ENCODE data around the gene TMEM266. TPM values are rescaled to one million over a fixed set of nuclear protein-coding genes. Genes with fewer than 3 reads are reported as not detected.

The TMEM266 gene
- total RNA-seq, 4 donors from 2014 or later: 0.19 to 0.72 (median 0.38) TPM; not detected in 1

GRCh38 chr15:76109046-76109445 is 49.3 kb downstream of the TMEM266 start:
- no peak for TF ChIP-seq CTCF (IDR thresholded peaks at IDR 0.05)
- ATAC-seq (ENCODE audit: low FRiP score) (no peak), DNase-seq (ENCODE audit: low spot score) (no peak)

- ATAC-seq (ENCODE audit: low FRiP score): no peak
- TF ChIP-seq CTCF (IDR thresholded peaks at IDR 0.05): no peak
- DNase-seq (ENCODE audit: low spot score): no peak
These were observed 54.8 kb downstream of the TMEM266 start for GRCh38 chr15:76114561-76114960.

GRCh38 chr15:76116138-76116885 is 56.5 kb downstream of the TMEM266 start:
- no peak for ATAC-seq (ENCODE audit: low FRiP score)
- DNase-seq (ENCODE audit: low spot score): no peak
- no peak for TF ChIP-seq CTCF (IDR thresholded peaks at IDR 0.05)

GRCh38 chr15:76117181-76117580 is 57.4 kb downstream of the TMEM266 start:
- DNase-seq (ENCODE audit: low spot score): no peak
- TF ChIP-seq CTCF (IDR thresholded peaks at IDR 0.05): no peak
- no peak for ATAC-seq (ENCODE audit: low FRiP score)

- DNase-seq (ENCODE audit: low spot score) (no peak), ATAC-seq (ENCODE audit: low FRiP score) (no peak)
These were observed 59.0 kb downstream of the TMEM266 start for GRCh38 chr15:76118767-76119166.

GRCh38 chr15:76123031-76123430 is 63.2 kb downstream of the TMEM266 start:
- no peak for TF ChIP-seq CTCF (IDR thresholded peaks at IDR 0.05)
- ATAC-seq (ENCODE audit: low FRiP score) (no peak), DNase-seq (ENCODE audit: low spot score) (no peak)

More at GRCh38 chr15:76118767-76119166, 59.0 kb downstream of the TMEM266 start:
- TF ChIP-seq CTCF (IDR thresholded peaks at IDR 0.05): no peak

- ATAC-seq (ENCODE audit: low FRiP score) (no peak), DNase-seq (ENCODE audit: low spot score) (no peak)
- no peak for TF ChIP-seq CTCF (IDR thresholded peaks at IDR 0.05)
These were observed 67.4 kb downstream of the TMEM266 start for GRCh38 chr15:76127169-76127568.

Data from omental fat pad (tissue), 4 donors.